H1 (cell line): ENCODE measurements around the gene TMEM44. TPM values are rescaled to one million over a fixed set of nuclear protein-coding genes. Genes with fewer than 3 reads are reported as not detected.

Source experiments
- CTCF ChIA-PET: fragments of 300-600 bp; sonication (Branson Sonifier 250); formaldehyde crosslinking; loops from one replicate; lab custom pipeline; 2021; ENCODE audit not compliant: partially characterized antibody; lab: Charles Lee
- POLR2A ChIA-PET: fragments of 300-600 bp; sonication (Branson Sonifier 250); formaldehyde crosslinking; loops from one replicate; lab custom pipeline; 2021; ENCODE audit warnings: inconsistent platforms; ENCODE audit not compliant: partially characterized antibody; lab: Charles Lee
- DNase-seq, 2 experiments: peaks; one replicate each; pipeline versions ENCODE4 v3.0.0 to v3.0.0-alpha.2; 2010 to 2022; ENCODE audit warnings: low spot score in 2 of 2, low read depth in 1 of 2, mixed read lengths in 1 of 2
- FAIRE-seq: peaks from 2 replicates; lab custom pipeline; 2011; peaks lifted over from hg19 to GRCh38; lab: Jason Lieb, UNC
- H2AFZ ChIP-seq: 2 replicates; pipeline ENCODE4 v1.8.1; 2012; ENCODE audit warnings: low read length, inconsistent platforms
- H2AK5ac ChIP-seq: 2 replicates; pipeline ENCODE4 v1.6.1; 2013; ENCODE audit warnings: low read depth, low read length
- H2BK120ac ChIP-seq: replicated peaks from 2 replicates; pipeline ENCODE3; 2013; ENCODE audit warnings: low read depth, low read length, inconsistent platforms
- H2BK12ac ChIP-seq: 2 replicates; pipeline ENCODE4 v1.6.1; 2013; ENCODE audit warnings: low read depth, low read length
- H2BK15ac ChIP-seq: 2 replicates; pipeline ENCODE4 v1.6.1; 2013; ENCODE audit warnings: low read length
- H2BK20ac ChIP-seq: 2 replicates; pipeline ENCODE4 v1.6.1; 2013; ENCODE audit warnings: low read length
- H2BK5ac ChIP-seq: 2 replicates; pipeline ENCODE4 v1.6.1; 2013; ENCODE audit warnings: low read depth, low read length
- H3K14ac ChIP-seq: 2 replicates; pipeline ENCODE4 v1.6.1; 2013; ENCODE audit warnings: inconsistent platforms; ENCODE audit not compliant: insufficient read length
- H3K18ac ChIP-seq: 2 replicates; pipeline ENCODE4 v1.6.1; 2013; ENCODE audit warnings: low read length; ENCODE audit errors: extremely low read depth
- H3K23ac ChIP-seq: 2 replicates; pipeline ENCODE4 v1.6.1; 2013; ENCODE audit warnings: inconsistent platforms; ENCODE audit not compliant: insufficient read length
- H3K23me2 ChIP-seq: 2 replicates; pipeline ENCODE4 v1.6.1; 2013; ENCODE audit warnings: low read depth, low read length
- H3K27ac ChIP-seq: 2 replicates; pipeline ENCODE4 v1.6.1; 2011; ENCODE audit warnings: low read depth, low read length, inconsistent platforms
- H3K27me3 ChIP-seq, 4 experiments: replicated peaks in 1 of 4; 1 replicate in 1 of 4; 2 replicates in 3 of 4; pipeline versions ENCODE4 v1.6.1 to v1.8.1; 2011 to 2013; ENCODE audit warnings: low read length in 3 of 4, mild to moderate bottlenecking in 3 of 4, inconsistent platforms in 2 of 4, mixed read lengths in 2 of 4, moderate library complexity in 1 of 4; ENCODE audit not compliant: control insufficient read depth in 3 of 4, insufficient read depth in 3 of 4; ENCODE audit errors: extremely low read depth in 1 of 4
- H3K36me3 ChIP-seq, 4 experiments: 2 replicates each; pipeline versions ENCODE4 v1.6.1 to v1.8.1; 2011 to 2013; ENCODE audit warnings: mild to moderate bottlenecking in 4 of 4, low read length in 3 of 4, moderate library complexity in 2 of 4, control low read depth in 1 of 4, inconsistent platforms in 1 of 4; ENCODE audit not compliant: insufficient read depth in 4 of 4, control insufficient read depth in 2 of 4
- H3K4ac ChIP-seq: replicated peaks from 2 replicates; pipeline ENCODE3; 2013; ENCODE audit warnings: low read length, low read depth, mixed read lengths, inconsistent platforms; ENCODE audit not compliant: insufficient read length
- H3K4me1 ChIP-seq, 4 experiments: replicated peaks in 1 of 4; 1 replicate in 1 of 4; 2 replicates in 3 of 4; pipeline versions ENCODE4 v1.6.1 to v1.8.1; 2011 to 2013; ENCODE audit warnings: low read length in 3 of 4, inconsistent platforms in 2 of 4, mixed read lengths in 1 of 4; ENCODE audit not compliant: insufficient read depth in 4 of 4, control insufficient read depth in 3 of 4
- H3K4me2 ChIP-seq, 2 experiments: 2 replicates each; pipeline versions ENCODE4 v1.6.1 to v1.8.1; 2011 to 2013; ENCODE audit warnings: low read depth in 2 of 2, low read length in 2 of 2, control low read depth in 1 of 2, inconsistent platforms in 1 of 2, mild to moderate bottlenecking in 1 of 2; ENCODE audit not compliant: insufficient read depth in 1 of 2
- H3K4me3 ChIP-seq, 4 experiments: fragments of 200-600, 300-600 bp in 1 of 4; sonication (generic), shearing (Covaris generic), sonication (Bioruptor Twin) in 1 of 4; 2 replicates each; pipeline versions ENCODE4 v1.5.1 to v1.8.1; 2011 to 2016; ENCODE audit warnings: low read length in 4 of 4, low read depth in 3 of 4, control low read depth in 2 of 4, inconsistent platforms in 2 of 4, mild to moderate bottlenecking in 2 of 4, mixed read lengths in 1 of 4, moderate library complexity in 1 of 4; ENCODE audit not compliant: insufficient read depth in 2 of 4; ENCODE audit errors: extremely low read depth in 1 of 4
- H3K56ac ChIP-seq: replicated peaks from 2 replicates; pipeline ENCODE3; 2013; ENCODE audit warnings: low read depth, mild to moderate bottlenecking, mixed read lengths, low read length, inconsistent platforms; ENCODE audit not compliant: insufficient read length
- H3K79me1 ChIP-seq: 2 replicates; pipeline ENCODE4 v1.6.1; 2013; ENCODE audit warnings: low read depth, low read length, control low read depth
- H3K79me2 ChIP-seq, 2 experiments: 2 replicates each; pipeline versions ENCODE4 v1.6.1 to v1.8.1; 2012 to 2013; ENCODE audit warnings: low read length in 2 of 2, mild to moderate bottlenecking in 2 of 2, inconsistent platforms in 1 of 2; ENCODE audit not compliant: insufficient read depth in 2 of 2, control insufficient read depth in 1 of 2
- H3K9ac ChIP-seq, 4 experiments: replicated peaks in 1 of 4; 1 replicate in 1 of 4; 2 replicates in 3 of 4; pipeline versions ENCODE4 v1.6.1 to v1.8.1; 2011 to 2013; ENCODE audit warnings: low read depth in 3 of 4, low read length in 3 of 4, control low read depth in 2 of 4, mild to moderate bottlenecking in 2 of 4, moderate library complexity in 2 of 4, inconsistent platforms in 1 of 4; ENCODE audit errors: extremely low read depth in 1 of 4
- H3K9me3 ChIP-seq, 2 experiments: 2 replicates each; pipeline versions ENCODE4 v1.6.1 to v1.8.1; 2012 to 2013; ENCODE audit warnings: mild to moderate bottlenecking in 2 of 2, moderate library complexity in 2 of 2, control low read depth in 1 of 2, inconsistent platforms in 1 of 2, low read depth in 1 of 2, low read length in 1 of 2, mixed read lengths in 1 of 2; ENCODE audit not compliant: insufficient read depth in 2 of 2
- H4K20me1 ChIP-seq, 2 experiments: replicated peaks in 1 of 2; 2 replicates each; pipeline versions ENCODE3 to v1.8.1; 2011 to 2013; ENCODE audit warnings: inconsistent platforms in 2 of 2, low read length in 2 of 2, mild to moderate bottlenecking in 1 of 2; ENCODE audit not compliant: insufficient read depth in 2 of 2, control insufficient read depth in 1 of 2
- H4K5ac ChIP-seq: 2 replicates; pipeline ENCODE4 v1.6.1; 2013; ENCODE audit warnings: low read length, low read depth, mixed read lengths, inconsistent platforms; ENCODE audit not compliant: insufficient read length
- H4K8ac ChIP-seq: 2 replicates; pipeline ENCODE4 v1.8.0; 2013; ENCODE audit warnings: mild to moderate bottlenecking, moderate library complexity, low read length, inconsistent platforms; ENCODE audit not compliant: insufficient read depth; ENCODE audit errors: extremely low read depth
- H4K91ac ChIP-seq: replicated peaks from 2 replicates; pipeline ENCODE3; 2013; ENCODE audit warnings: low read length, mixed read lengths, inconsistent platforms; ENCODE audit not compliant: insufficient read length
- CBX8 ChIP-seq: fragments of 300-800, 300-1000 bp; sonication (generic); IDR thresholded peaks from 2 replicates; pipeline ENCODE4 v1.7.1; 2016; ENCODE audit warnings: low read depth, low read length, borderline replicate concordance
- GABPA ChIP-seq: IDR thresholded peaks from 2 replicates; pipeline ENCODE4 v1.6.1; 2011; ENCODE audit warnings: mild to moderate bottlenecking, low read length, moderate library complexity, borderline replicate concordance; ENCODE audit not compliant: insufficient read depth
- HDAC2 ChIP-seq, 2 experiments: fragments of 300-600 bp in 1 of 2; sonication (generic) in 1 of 2; IDR thresholded peaks; 2 replicates each; pipeline ENCODE4 v1.6.1; 2011 to 2012; ENCODE audit warnings: low read depth in 2 of 2, low read length in 2 of 2, mild to moderate bottlenecking in 2 of 2, moderate library complexity in 2 of 2, borderline replicate concordance in 1 of 2, inconsistent platforms in 1 of 2
- JUN ChIP-seq: IDR thresholded peaks from 2 replicates; pipeline ENCODE4 v1.6.1; 2011; ENCODE audit warnings: low read depth, mild to moderate bottlenecking, improper control_type of control experiment, low read length
- KDM4A ChIP-seq: IDR thresholded peaks from one replicate; pipeline ENCODE4 v1.7.1; 2012; ENCODE audit warnings: low read depth, mild to moderate bottlenecking, moderate library complexity, low read length, inconsistent platforms; ENCODE audit not compliant: severe bottlenecking
- POLR2A ChIP-seq, 2 experiments: IDR thresholded peaks; 1 replicate in 1 of 2; 2 replicates in 1 of 2; pipeline ENCODE4 v1.6.1; 2011; ENCODE audit warnings: low read depth in 2 of 2, low read length in 2 of 2, mild to moderate bottlenecking in 2 of 2; ENCODE audit errors: control extremely low read depth in 1 of 2
- SIX5 ChIP-seq: IDR thresholded peaks from 2 replicates; pipeline ENCODE4 v1.6.1; 2011; ENCODE audit warnings: mild to moderate bottlenecking, low read depth, low read length
- TBP ChIP-seq: IDR thresholded peaks from 2 replicates; pipeline ENCODE4 v1.6.1; 2011; ENCODE audit warnings: low read depth, low read length, improper control_type of control experiment
- WGBS, 2 experiments: shearing (Covaris generic) in 1 of 2; methylation state at CpG; one replicate each; pipeline versions ENCODE4 v1.1.6 to v1.1.7; 2013 to 2015; ENCODE audit warnings: low lambda C conversion rate in 2 of 2, mixed read lengths in 2 of 2, inconsistent platforms in 1 of 2, low coverage in 1 of 2, missing lambda C conversion rate in 1 of 2; ENCODE audit not compliant: insufficient replicate concordance in 2 of 2, insufficient coverage in 1 of 2, insufficient read length in 1 of 2; ENCODE audit errors: extremely low coverage in 1 of 2, missing lambda C conversion rate in 1 of 2; 5-methylcytosine and 5-hydroxymethylcytosine counted together
- polyA plus RNA-seq, 7 experiments: library from polyadenylated mRNA; depleted of rRNA in 3 of 7; stranded (reverse) in 5 of 7; unstranded in 2 of 7; fragments of >200 nt in 5 of 7; fragments of 200-250 nt in 2 of 7; gene quantifications; 1 replicate in 5 of 7; 2 replicates in 1 of 7; 4 replicates in 1 of 7; pipeline versions ENCODE4 v1.2.1 to v1.2.3, GENCODE V29; 2011 to 2013; ENCODE audit warnings: missing spikeins in 2 of 7, mixed read lengths in 2 of 7
- total RNA-seq: library from RNA; stranded (reverse); fragmentation: NEBNext Ultra II Directional; extraction: Animal tissue kit (Norgen Biotek cat#: 25700); gene quantifications from 2 replicates; pipeline ENCODE4 v1.2.1, GENCODE V29; 2021

TMEM44 gene
- total and polyA plus RNA-seq, 2 of the 8 experiments (the other 6 are each of a cell fraction or from before 2014, with no cell fraction given) = 14.0 to 16.7 TPM

DNA sequence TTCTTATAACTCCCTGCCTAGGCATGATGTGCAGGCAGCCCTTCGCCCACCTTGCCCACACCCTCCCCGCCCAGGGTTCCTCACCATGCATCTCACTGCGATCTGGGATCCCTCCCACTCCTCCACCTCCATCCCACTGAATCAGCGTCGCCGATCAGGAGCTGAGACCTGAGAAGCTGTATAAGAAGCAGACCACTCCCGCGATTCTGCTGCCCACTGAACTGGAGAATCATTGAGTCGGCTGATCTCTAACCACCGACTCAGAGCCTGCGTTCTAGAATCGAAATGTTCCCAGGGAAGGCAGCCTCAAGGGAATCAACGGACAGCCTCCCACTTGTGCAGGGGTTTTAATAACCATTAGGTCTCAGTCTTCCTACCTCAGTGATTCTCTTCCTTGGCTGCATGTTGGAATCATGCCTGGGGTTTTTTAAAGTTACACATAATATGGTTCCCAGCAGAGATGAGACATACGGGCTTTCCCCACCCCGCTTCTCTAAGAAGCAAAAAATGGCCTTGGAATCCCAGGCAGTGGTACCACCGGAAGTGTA, 60.2 kb downstream of the TMEM44 start:
- Histone ChIP-seq H3K27me3 (no peaks in the 10 kb centered on the region), H2BK20ac (no peak overlapping the region), H3K23me2 (no peaks in the 10 kb centered on the region), H3K9me3 (no peaks in the 10 kb centered on the region), H3K36me3 (no peaks in the 10 kb centered on the region), H2BK12ac (no peak overlapping the region), H3K23ac (no peak overlapping the region), H3K4me2 (no peak overlapping the region), H3K4me3 (no peak overlapping the region), H3K4ac (no peak overlapping the region), H4K91ac (no peak overlapping the region), H4K8ac (peak overlapping the region; percentile 7; the same call in 1 of the 2 replicates), H3K27ac (no peak overlapping the region), H3K14ac (no peak overlapping the region), H2AK5ac (no peak overlapping the region), H3K4me1 (no peaks in the 10 kb centered on the region)
- no peak for DNase-seq
- WGBS, 2 experiments = 93% methylated on average over 16 of the region's 16 CpGs; no CpG with 5 or more reads in 1 of the 2 experiments
- POLR2A ChIA-PET = interaction anchor here (0.6 to 1.5 kb wide), 2 partner anchors 10 to 87 kb away, joined by 3 to 4 read pairs; no protein-coding TSS in a partner anchor
- TF ChIP-seq KDM4A (no peak), HDAC2 (IDR thresholded peaks at IDR 0.05; ENCODE audit: borderline replicate concordance in 1 of 2, low read depth in 2 of 2, low read length in 2 of 2) (no peak), POLR2A (IDR thresholded peaks at IDR 0.05; ENCODE audit: control extremely low read depth in 1 of 2, low read depth in 2 of 2, low read length in 2 of 2) (no peak), CBX8 (no peak), JUN (no peak), SIX5 (no peak), GABPA (no peak), TBP (no peak)
- TF ChIP-seq, all 59 proteins: peak for 0
- CTCF ChIA-PET = interaction anchor here (0.6 to 5.4 kb wide), 15 partner anchors 9 to 226 kb away, joined by 3 to 48 read pairs (median 4); no protein-coding TSS in a partner anchor
- no peaks in the 10 kb centered on the region for H4K20me1 ChIP-seq
- H2BK15ac ChIP-seq = no peak overlapping the region
- H3K56ac ChIP-seq = no peak overlapping the region
- no peak for FAIRE-seq
- no peaks in the 10 kb centered on the region for H3K79me1 ChIP-seq
- no peak overlapping the region for H2BK120ac ChIP-seq
- H3K79me2 ChIP-seq = no peaks in the 10 kb centered on the region
- H2BK5ac ChIP-seq = no peak overlapping the region
- H2AFZ ChIP-seq = no peak overlapping the region
- no peak overlapping the region for H4K5ac ChIP-seq
- H3K9ac ChIP-seq = no peak overlapping the region
- no peak overlapping the region for H3K18ac ChIP-seq
